ENCODE data around the gene H1-8.

The H1-8 gene

DNA sequence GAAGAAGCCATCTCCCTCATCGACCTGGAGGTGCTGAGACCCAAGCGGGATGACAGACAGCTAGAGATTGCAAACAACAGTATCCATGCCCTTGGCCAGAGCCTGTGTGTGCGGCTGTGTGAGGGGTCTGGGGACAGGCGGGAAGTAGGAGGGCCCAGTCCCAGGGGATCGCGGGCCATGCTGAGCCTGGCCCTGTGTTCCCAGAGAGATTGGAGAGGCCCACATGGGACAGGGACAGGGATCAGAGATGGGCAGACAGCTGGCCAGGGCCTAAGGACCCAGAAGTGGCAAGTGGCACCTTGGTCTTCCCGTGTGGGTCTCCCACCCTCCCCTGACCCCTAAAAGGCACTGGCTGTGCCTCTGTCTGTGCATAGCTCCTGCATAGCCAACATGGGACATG lies 25.5 kb upstream of the H1-8 start:
- TF ChIP-seq, protein P1, sequence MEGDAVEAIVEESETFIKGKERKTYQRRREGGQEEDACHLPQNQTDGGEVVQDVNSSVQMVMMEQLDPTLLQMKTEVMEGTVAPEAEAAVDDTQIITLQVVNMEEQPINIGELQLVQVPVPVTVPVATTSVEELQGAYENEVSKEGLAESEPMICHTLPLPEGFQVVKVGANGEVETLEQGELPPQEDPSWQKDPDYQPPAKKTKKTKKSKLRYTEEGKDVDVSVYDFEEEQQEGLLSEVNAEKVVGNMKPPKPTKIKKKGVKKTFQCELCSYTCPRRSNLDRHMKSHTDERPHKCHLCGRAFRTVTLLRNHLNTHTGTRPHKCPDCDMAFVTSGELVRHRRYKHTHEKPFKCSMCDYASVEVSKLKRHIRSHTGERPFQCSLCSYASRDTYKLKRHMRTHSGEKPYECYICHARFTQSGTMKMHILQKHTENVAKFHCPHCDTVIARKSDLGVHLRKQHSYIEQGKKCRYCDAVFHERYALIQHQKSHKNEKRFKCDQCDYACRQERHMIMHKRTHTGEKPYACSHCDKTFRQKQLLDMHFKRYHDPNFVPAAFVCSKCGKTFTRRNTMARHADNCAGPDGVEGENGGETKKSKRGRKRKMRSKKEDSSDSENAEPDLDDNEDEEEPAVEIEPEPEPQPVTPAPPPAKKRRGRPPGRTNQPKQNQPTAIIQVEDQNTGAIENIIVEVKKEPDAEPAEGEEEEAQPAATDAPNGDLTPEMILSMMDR (IDR thresholded peaks at IDR 0.05; ENCODE audit: unreplicated experiment in 3 of 3), result no peak
- Mint-ChIP-seq H3K27me3 (ENCODE audit: low read depth) (no peaks in the 10 kb centered on the region), H3K4me3 (no peak overlapping the region), H3K9me3 (no peaks in the 10 kb centered on the region), H3K36me3 (ENCODE audit: low read depth) (peaks cover 20% of the 10 kb centered on the region), H3K27ac (no peak overlapping the region), H3K4me1 (peaks cover 10% of the 10 kb centered on the region)

DNA sequence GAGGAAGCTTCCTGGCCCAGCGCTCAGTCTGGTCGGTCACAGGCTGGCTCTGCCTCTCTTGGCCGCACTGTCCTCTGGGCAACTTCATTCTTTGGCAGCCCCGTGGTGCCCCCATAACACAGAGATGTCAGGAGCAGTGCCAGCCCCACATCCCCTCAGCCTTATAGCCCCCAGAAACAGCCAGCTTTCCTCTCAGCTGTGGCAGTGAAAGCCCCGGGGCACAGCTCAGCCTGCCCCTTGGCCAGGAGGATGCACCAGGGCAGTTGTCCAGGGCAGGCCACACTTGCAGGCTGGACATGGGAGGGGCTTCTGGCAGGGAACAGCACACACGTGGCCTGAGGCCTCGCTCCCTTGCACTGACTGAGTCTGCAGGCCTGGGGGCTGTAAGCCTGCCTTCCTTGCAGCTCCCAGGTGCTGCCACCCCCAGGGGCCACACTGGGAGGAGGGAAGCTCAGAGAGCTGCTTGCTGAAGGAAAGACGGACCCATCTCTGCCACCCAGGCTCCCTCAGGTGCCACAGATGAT lies 24.9 kb upstream of the H1-8 start:
- TF ChIP-seq, protein P1 (IDR thresholded peaks at IDR 0.05; ENCODE audit: unreplicated experiment in 3 of 3), result no peak
- H3K4me3 Mint-ChIP-seq, result no peak overlapping the region

GRCh38 chr3:129518581-129518980 lies 24.4 kb upstream of the H1-8 start:
- no peaks in the 10 kb centered on the region for H3K9me3 Mint-ChIP-seq
- no peaks in the 10 kb centered on the region for H3K27me3 Mint-ChIP-seq (ENCODE audit: low read depth)
- no peak overlapping the region for H3K4me3 Mint-ChIP-seq
- no peak overlapping the region for H3K27ac Mint-ChIP-seq
- H3K36me3 Mint-ChIP-seq (ENCODE audit: low read depth), result peaks cover 17% of the 10 kb centered on the region
- TF ChIP-seq, protein P1 (IDR thresholded peaks at IDR 0.05; ENCODE audit: unreplicated experiment in 3 of 3), result no peak
- H3K4me1 Mint-ChIP-seq, result peaks cover 14% of the 10 kb centered on the region

More for the DNA sequence above, 24.9 kb upstream of the H1-8 start:
- Mint-ChIP-seq H3K4me1 (peaks cover 10% of the 10 kb centered on the region), H3K9me3 (no peaks in the 10 kb centered on the region), H3K27ac (no peak overlapping the region), H3K27me3 (ENCODE audit: low read depth) (no peaks in the 10 kb centered on the region), H3K36me3 (ENCODE audit: low read depth) (peaks cover 17% of the 10 kb centered on the region)

GRCh38 chr3:129519449-129519848 lies 23.5 kb upstream of the H1-8 start:
- Mint-ChIP-seq H3K4me3 (no peak overlapping the region), H3K27me3 (ENCODE audit: low read depth) (no peaks in the 10 kb centered on the region), H3K9me3 (no peaks in the 10 kb centered on the region), H3K4me1 (peaks cover 14% of the 10 kb centered on the region), H3K36me3 (ENCODE audit: low read depth) (peaks cover 17% of the 10 kb centered on the region), H3K27ac (no peak overlapping the region)
- TF ChIP-seq, protein P1 (IDR thresholded peaks at IDR 0.05; ENCODE audit: unreplicated experiment in 3 of 3), result no peak

DNA sequence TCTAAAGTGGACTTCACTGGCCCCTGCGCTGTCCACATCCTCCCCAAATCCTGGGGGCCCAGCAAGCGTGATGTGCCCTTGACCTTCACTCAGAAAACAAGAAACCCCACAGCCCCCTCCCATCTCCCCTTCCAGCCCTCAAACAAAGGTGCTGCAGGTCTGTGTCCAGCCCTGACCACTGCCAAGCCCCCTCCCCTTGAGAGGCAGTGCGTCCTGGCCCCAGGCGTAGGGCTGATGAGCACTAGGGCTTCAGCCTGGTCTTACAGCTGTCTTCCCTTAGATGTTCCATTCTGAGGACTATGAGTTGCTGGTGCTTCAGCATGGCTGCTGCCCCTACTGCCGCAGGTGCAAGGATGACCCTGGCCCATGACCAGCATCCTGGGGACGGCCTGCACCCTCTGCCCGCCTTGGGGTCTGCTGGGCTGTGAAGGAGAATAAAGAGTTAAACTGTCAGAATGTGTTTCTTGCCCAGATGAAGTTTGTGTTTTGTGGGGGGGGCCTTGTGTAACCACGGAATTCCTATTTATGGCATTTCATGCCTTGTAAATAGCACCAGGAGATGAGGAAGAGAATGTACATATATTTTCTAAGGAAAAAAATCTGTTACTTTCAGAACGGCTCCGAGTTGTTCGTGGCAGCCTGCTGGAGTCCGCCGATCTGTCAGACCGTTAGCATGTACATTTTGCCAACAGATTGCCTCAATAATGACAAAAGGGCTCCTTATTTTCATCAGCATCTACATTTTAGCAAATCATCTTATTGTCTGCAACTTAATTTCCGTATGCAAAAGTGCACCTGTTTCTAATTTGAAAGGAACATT lies 22.9 kb upstream of the H1-8 start:
- Mint-ChIP-seq H3K36me3 (ENCODE audit: low read depth) (peaks cover 17% of the 10 kb centered on the region), H3K9me3 (no peaks in the 10 kb centered on the region), H3K27me3 (ENCODE audit: low read depth) (no peaks in the 10 kb centered on the region), H3K27ac (no peak overlapping the region), H3K4me1 (peaks cover 14% of the 10 kb centered on the region), H3K4me3 (no peak overlapping the region)
- TF ChIP-seq, protein P1 (IDR thresholded peaks at IDR 0.05; ENCODE audit: unreplicated experiment in 3 of 3), result no peak

DNA sequence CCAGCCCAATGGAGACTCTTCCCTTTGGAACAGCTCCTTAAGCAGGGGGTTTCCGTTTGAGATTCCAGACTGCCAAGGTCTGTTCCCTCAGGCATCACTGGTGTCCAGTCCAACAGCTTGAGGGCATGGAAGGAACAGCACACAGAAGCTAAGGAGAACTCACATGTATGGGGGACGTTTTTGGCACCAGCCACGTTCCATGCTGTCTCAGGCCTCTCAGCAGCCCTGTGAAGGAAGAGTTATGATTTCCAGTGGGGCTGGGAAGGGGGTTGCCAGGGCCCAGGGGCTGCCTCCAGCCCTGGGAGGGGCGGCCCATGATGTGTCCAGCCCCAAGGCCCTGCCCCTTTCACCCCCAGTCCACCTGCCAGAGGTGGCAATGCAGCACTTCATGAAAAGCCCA lies 22.0 kb upstream of the H1-8 start:
- H3K9me3 Mint-ChIP-seq, result no peaks in the 10 kb centered on the region
- H3K27ac Mint-ChIP-seq, result no peak overlapping the region
- H3K4me1 Mint-ChIP-seq, result peaks cover 14% of the 10 kb centered on the region
- peaks cover 15% of the 10 kb centered on the region for H3K36me3 Mint-ChIP-seq (ENCODE audit: low read depth)
- TF ChIP-seq, protein P1 (IDR thresholded peaks at IDR 0.05; ENCODE audit: unreplicated experiment in 3 of 3), result no peak
- no peaks in the 10 kb centered on the region for H3K27me3 Mint-ChIP-seq (ENCODE audit: low read depth)
- no peak overlapping the region for H3K4me3 Mint-ChIP-seq

Data from nephron (organoid).